GM21723 (cell line): ENCODE results near the gene RASEF.

ENCODE experiments used
- ATAC-seq: cut with Tn5 transposase; IDR thresholded peaks from one replicate; pipeline ENCODE4 v1.9.1; 2021; ENCODE audit warnings: mild to moderate bottlenecking, moderate library complexity; ENCODE audit not compliant: unreplicated experiment

RASEF gene

DNA sequence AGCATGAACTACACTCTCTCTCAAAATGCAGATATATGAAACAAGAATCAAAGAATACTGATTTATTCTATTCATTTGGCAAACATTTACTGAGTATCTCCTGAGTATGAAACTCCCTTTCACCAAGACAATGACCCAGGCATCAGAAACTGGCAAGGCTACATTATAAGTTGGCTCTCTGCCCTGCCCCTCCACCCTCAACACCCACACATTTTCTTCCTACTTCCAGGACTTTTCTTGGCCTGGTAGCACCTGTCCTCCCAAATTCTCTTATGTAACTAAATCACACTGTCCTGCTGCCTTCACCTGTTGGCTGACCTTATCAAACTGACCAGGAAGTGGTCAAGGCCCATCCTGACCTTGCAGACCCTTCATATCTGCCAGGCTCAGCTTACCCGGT, 3.5 kb downstream of the RASEF start:
- ATAC-seq, result no peak

DNA sequence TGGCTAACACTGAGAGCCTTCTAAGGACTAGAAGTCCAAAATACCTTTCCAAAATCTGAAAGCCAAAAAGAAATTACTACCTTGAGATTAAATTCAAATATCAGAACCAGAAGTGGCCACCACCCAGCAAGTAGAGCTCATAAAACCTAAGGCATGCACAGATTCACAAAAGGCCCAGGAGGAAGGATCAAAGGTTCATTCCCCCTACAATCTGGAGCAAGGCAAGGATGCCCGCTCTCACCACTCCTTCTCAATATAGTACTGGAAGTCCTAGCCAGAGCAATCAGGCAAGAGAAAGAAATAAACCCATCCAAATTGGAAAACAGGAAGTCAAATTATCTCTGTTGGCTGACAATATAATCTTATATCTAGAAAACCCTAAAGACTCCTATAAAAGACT, 6.0 kb downstream of the RASEF start:
- ATAC-seq, result no peak

DNA sequence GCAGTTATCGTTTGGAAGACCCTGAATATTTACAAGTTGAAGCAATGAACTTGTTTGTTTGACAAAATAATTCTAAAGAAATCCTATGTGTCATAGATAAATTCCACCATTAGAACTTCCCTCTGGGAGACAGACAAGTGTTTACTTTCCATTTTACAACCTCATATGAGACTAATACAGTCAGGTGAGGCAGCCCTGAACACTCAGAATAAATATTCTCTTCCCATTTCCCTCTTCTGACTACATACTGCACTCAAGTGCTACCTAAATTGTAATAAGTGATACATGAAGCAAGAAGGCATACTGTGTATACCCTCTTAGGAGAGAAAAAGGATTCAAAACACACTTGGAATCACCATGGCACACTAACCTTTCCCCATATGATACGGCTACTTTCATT, 6.8 kb downstream of the RASEF start:
- ATAC-seq, result no peak

DNA sequence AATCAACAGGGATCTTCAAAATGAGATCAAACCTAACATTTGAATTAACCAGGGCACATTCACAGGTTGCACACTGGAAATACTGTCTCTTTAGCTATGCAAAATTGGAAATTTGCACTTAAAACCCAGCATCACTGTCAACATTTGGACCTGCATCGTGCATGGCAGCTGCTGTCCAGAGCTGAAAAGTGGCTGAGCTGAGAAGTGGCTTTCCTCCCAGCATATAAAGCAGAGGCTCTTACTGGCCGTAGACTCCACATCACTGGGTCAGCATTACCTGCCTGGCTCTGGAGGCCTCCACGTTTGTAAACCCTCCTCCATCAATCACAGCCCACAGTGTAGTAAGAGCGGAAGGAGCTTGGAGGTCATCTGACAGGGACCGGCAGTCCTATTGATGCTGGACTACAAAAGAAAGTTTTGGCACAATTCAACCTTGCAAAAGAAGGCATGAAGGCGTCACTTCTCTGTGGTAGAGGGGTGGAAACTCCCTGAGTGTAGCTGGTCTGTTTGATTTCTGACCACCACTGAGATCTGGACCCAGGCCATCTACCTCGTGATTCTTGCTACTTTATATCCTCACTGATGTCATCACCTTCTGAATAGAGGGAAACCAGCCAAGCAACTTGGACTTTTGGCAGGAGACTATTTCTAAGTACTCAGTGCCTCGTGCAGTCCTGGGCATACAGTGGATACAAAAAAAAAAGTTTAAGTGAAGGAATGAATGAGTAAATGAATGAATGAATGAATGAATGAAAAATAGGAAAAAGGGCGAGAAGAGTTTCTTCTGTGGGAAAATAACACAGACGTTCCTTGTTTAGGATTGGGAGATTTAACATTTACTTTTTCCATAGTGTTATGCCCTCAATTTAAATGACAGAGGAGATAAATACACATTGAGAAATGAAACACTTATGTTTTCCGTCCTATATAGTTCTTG, 14.8 kb downstream of the RASEF start:
- no peak for ATAC-seq

DNA sequence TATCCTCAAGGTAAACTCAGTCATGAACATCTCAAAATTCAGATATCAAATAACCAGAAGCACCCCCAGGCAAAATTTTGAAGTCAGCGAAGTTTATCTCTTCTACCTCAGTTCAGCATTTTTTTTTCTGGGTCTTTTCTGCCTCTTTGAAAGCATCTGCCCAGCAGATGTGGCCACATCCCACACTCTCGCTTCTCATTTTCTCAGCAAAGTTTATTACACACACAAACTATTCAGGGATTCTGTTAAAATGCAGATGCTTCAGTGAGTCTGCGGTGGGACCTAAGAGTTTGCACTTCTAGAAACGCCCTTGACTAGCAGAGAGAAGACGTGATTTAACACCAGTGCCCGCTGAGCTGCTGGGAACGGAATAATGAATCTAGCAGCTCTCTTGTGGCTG, 19.3 kb downstream of the RASEF start:
- no peak for ATAC-seq

DNA sequence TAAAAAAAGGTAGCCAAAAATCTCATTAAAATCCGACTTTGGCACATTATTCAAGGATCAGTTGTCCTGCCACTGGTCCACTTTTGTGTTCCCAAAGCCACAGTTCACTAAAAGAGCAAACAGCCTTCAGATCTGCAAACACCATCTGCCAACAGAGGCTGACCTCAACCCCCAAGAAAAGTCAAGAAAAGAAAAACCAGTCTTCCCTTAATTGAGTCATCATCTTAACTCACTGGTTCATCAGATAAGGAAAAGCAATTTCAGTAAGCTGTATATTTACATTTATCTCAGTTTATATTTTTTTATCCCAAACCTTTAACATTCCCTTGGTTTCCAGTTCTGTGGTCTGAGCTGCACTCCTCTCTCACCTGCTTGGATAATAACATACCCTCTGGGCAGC, 21.2 kb downstream of the RASEF start:
- no peak for ATAC-seq

DNA sequence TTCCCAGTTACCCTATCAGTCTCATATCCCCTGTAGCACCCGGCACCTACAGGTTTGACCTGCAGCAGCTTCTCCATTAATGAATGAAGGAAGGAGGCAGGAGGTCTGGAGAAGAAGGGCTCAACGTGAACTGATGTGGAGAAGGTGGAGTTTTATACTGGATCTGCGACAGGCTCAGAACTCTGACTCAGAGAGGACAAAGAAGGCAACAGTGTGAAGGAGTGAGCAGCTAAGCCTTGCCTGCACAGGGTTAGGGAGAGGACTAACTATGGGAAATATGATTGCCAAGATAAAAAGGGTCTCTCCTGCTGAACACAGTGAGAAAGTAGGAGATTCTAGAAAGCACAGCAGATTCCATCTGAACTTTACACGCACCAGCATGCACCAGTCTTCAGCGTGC, 23.6 kb downstream of the RASEF start:
- ATAC-seq, result no peak

DNA sequence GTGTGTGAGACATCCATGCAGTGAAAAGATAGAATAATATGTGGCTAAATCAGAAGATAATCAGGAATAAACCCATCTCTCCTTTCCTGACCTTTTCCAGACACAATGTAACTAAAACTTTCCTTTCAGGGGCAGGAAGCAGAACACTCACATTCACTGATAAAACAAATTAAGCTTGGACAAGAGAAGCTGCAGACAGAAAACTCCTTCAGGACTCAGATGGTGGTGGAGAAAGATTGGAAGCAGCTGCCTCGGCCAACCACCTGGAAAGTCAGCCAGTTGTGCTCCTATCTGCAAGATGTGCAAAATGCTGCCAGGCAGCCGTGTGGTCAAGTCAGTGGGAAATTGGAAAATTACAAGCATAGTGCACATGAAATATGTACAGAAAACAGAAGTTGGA, 26.9 kb downstream of the RASEF start:
- ATAC-seq, result no peak

DNA sequence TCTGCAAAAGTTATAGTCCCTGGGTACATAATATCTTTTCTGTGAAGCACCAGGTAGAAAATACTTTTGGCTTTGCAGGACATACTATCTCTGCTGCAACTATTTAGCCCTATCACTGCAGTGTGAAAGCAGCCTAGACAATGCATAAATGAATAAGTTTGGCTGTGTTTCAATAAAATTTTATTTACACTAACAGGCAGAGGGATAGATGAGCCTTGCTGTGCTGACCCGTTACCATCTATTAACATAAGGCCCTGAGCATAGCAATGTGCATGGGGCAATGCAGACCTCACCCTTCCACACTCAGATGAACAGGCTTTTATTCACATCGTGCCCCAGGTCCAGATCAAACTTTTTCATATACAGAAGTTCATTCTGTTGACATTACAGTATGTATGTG, 27.8 kb downstream of the RASEF start:
- ATAC-seq, result no peak

DNA sequence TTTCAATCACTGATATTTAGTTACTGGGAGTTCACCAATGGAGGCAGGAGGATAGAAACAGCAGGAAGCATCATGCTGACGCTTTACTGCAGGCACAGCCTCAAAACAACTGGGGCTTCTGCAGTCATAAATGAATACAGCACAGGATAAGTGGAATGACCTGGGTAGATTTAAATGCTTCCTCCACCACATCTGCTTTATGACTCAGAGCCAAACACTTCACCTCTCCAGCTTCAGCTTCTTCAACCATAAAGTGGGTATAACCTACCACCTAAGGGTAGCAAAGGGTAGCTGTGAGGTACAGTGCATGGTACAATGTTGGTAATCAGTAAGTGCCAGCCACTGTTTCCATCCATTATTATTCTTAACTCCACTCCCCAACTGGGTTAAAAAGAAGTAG, 28.4 kb downstream of the RASEF start:
- no peak for ATAC-seq

DNA sequence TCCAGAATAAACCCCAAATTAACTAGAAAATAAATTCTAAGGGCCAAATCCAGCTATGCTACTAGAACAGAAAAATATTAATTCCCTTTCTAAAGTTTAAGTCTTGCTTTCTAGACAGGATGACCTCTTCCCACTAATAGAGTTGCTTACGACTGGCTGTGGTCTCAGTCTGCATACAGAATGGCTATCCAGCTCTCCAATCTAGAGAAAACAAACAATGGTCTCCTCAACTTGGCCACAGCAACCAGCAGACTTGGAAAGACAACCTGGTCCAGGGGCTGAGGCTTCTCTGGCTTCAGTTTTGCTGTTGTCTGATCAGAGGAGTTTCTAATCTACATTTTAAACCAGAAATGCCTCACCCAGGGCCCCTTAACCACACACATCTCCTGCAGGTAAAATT, 28.9 kb downstream of the RASEF start:
- no peak for ATAC-seq

DNA sequence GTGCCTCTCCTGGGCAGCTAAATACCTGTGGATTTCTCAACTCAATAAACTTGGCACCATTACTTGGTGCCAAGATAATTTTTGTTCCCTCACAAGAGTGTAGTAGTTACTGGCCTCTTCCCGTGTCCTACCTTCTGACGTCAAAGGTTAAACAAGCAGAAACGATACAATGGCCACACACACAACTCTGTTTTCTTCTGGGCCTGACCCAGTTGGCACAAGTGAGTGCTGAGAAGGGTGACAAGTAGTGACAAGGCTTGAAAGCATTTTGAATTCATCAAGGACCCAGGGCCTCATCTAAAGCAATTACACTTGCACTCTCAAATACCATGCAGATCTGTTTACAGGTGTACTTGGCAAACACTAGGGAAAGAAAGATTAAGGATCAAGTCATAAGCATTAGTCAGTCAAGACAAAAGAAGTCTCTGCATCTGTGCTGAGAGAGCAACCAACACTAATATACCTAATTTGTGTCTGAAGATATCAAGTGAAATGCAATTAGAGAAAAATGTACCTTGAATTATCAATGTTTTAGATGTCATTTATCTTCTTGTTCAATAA, 30.8 kb downstream of the RASEF start:
- ATAC-seq, result no peak

DNA sequence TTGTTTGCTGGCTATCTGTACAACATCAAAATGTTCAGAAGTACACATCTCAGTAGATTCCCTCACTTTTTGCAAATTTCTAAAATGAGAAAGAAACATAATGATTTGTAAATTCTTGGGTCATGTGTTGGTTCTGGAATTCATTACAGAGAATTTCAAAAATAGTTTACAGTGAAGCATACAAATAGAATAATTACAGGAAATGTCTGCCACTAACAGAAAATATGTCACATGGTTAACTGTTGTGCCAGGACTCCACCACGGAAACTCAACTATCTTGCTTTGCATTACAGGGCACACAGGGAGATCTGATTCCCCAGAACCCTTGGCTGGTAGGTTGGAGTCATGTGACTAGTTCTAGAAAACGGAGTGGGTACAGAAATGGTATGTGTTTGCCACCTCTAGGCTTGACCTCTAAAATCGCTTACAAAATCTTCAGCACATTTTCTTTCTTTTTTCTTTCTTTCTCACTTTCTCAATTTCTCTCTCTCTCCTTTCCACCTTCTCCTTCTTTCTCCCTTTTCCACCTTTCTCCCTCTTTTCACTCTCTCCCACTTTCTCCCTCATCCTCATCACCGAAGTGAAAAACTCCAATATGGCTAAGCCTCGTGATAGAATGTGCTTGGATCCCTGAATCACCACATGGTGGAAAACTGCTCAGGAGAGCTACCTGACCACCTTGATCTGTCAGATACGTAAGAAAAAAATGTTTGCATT, 32.4 kb downstream of the RASEF start:
- ATAC-seq, result no peak

DNA sequence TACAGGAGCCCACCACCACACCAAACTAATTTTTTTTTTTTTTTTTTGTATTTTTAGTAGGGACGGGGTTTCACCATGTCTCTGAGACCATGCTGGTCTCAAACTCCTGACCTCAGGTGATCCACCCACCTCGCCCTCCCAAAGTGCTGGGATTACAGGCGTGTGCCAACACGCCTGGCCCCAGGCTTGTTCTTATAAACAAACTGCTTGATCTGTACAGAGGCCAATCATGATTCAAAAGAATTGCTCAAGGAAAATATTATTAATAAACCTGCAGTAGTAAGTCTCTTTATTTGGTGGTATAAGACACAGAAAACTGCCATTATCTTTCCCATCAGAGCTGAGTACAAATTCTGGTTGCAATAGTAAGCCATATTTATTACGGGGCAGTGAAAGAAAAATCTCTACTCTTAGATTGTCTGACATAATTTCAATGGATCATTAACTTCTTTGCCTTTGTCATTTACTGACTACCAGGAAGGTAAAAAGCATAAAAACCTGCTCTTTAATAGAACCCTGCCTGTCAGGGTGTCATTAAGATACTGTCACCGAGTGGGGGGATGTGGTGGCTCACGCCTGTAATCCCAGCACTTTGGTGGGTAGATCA, 33.3 kb downstream of the RASEF start:
- ATAC-seq, result no peak

DNA sequence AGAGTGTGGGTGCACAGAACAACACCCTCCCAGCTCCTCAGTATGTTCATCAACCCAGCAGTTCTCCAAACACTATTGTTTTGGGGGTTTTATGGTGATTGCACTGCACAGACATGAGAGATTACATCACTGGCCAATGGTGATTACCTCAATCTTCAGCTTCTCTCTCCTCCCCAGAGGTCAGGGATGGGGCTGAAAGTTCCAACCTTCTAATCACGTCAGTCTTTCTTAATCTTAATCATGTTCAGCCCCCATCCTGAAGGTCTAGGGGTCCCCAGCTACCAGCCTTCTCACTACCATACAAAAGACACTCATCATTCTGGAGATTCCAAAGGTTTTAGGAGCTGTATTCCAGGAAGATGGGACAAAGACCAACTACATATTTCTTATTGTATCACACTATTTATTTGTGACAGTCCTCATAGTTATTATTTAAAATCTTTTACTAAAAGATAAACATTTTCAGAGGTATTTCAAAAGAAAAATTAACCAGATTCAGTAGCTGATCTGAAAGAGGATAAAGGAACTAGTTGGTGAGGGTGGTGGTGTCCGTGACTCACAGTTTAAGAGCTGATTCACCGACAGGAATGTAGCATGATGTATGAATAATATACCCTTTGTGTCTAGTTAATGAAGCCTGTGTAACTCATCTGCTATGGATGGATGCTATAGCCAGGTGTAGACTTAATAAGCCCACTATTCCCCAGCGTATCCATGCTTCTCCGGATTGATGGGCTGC, 35.6 kb downstream of the RASEF start:
- ATAC-seq, result no peak

DNA sequence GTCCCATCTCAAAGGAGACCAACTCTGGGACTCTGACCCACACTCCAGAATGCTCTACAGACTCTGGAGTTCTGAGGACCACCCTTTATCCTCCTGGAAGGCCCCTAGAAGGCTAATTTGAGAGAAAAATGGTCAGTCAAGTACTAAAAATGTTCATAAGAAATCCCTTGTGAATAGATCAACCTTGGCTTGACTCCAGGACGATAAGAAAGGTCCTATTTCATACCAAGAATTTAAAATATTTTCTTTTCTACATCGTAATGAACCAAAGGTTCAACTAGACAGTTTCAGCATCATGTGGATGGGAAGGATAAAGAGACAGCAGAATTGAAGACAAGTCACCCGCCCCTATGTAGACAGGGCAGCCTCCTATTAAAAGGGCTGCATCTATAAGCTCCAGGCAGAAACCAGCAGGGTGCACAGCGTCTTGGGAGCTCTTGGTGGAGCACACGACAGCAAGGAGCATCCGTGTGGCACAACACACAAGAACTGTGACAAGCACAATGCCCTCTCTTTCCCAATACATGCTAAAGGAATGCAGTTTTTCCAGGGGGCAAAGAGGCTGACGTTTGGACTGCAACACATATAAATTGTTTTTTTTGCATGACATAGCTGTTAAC, 38.3 kb downstream of the RASEF start:
- no peak for ATAC-seq

DNA sequence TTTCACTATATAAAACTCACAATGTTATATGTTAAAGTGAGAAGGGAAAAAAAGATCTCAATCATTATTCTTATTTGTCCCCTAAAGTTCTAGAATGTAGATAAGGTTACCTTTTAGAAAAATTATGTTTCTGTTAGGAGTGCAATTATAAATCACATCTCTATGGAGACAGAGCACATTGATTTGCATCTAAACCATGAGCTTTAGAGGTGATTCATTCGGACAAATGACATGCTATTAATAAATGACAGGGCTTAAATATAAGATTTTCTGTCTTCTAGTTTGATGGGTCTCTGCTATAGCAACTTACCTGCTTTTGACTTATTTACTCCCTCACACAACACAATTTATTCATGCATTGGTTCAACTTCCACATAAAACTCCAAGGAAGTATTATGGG, 39.8 kb downstream of the RASEF start:
- no peak for ATAC-seq

DNA sequence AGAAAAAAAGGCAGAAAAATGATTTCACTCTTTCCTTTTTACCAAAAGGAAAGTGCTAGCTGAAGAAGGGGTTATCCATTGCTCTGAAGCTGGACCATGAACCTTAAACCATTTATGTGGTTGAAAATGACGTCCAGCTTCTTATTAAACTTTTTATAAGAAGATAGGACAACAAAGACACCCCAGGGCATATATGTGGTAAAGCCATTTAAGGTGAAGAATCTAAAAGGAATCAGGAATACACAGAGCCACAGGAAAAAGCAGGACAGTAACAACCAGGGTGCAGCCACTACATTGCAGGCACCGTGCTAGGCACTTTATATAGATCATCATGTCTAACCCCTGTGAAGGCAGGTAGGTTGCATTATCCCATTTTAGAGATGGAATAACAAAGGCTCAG, 42.1 kb downstream of the RASEF start:
- no peak for ATAC-seq

DNA sequence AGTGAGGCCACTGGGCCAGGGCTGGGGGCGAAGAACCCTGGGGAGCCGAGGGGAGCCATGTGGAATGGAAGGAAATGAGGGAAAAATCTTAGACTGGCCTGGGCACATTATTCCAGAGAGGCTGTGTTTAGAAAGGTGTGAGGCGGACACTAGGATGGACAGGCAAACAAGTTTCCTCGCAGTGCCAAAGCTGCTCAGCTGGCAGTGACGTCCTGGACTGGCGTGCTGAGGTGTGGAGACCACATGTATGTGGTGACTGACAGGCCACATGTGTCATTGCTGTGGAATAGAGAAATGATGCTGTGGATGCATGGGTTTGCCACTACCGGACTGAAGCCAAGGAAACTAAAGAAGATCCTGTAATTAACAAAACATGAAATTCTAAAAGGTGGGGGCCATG, 42.6 kb downstream of the RASEF start:
- no peak for ATAC-seq

DNA sequence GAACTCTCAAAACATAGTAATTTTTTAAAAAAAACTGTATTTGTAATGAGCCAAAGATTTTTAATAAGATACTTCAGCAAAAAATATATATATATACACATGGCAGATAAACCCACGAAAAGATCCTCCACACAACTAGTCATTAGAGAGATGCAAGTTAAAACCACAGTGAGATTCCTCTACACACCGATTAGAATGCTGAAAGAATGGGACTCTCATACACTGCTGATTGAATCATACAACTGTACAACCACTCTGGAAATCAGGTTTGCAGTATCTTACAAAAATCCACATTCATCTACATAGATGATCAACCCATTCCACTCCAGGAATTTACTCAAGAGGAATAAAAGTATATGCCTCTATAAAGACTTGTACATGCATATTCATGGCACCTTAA, 43.7 kb downstream of the RASEF start:
- ATAC-seq, result no peak

DNA sequence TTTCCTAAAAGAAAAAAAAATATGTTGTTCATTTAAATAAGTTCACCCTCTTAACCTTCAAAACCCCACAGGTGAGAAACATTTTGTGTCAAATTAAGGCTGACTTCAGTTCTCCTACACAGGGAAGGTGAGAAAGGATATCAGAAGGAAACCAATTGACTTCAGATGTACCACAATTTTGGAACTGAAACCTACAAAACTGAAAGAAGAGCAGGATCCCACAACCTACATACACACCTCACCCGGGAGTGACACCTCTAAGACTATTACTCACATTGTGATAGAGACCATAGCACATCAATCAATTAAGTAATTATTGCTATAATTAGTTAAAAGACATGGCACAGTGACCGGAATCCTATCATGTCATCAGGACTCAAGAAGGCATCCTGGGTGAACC, 47.0 kb downstream of the RASEF start:
- ATAC-seq, result no peak
